NCI-H460 (cell line): ENCODE data around the gene ATXN7L1. TPM values are rescaled to one million over a fixed set of nuclear protein-coding genes. Genes with fewer than 3 reads are reported as not detected.

Experiments used
- DNase-seq: peaks from one replicate; pipeline ENCODE4 v3.0.0-alpha.2; 2016; ENCODE audit warnings: low read depth; ENCODE audit errors: extremely low read depth
- total RNA-seq: library from RNA; depleted of rRNA; stranded (reverse); fragments of >200 nt; shearing (Covaris generic); gene quantifications from 2 replicates; pipeline ENCODE4 v1.2.3, GENCODE V29; 2014

Gene ATXN7L1
- total RNA-seq, 1 experiment from 2014 or later, result 4.9 TPM

GRCh38 chr7:105689067-105689819 lies 187.2 kb downstream of the ATXN7L1 start:
- no peak for DNase-seq

DNA sequence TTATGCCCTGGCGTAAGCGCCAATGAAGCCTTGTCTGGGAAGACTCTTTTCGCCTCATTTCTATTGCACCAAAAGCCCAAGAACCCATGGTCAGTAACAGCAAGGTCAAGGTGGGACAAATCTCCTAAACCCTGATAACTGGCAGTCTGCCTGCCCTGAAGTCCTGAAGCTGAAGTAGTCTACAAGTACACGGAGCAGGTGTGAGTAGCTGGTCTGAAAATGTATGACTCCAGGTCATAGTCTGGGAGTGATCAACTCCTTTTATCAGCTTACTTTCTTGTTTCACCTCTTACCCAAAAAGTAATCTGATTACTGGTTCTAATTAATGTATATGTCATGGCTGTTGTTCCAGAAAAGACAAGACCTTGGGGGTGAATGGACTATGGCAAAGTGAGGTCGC lies 187.8 kb downstream of the ATXN7L1 start:
- no peak for DNase-seq

DNA sequence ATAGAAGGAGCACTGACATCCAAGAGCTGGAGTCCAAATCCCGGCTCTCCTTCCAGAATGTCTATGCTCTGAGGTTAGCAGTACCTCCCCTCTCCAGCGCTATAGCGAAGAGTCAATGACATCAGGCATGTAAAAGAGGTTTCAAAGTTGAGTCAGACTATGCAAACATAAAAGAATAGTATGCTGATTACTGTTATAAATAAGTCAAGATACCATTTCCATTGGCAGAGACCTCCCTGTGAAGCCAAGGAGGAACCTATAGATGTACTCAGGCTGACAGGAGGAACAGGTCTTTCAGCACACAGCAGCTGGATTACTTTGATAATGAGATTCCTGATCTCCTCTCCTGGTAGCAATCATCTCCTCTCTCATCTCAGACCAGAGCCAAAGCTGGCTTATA lies 191.2 kb downstream of the ATXN7L1 start:
- no peak for DNase-seq

- no peak for DNase-seq
These were observed 193.9 kb downstream of the ATXN7L1 start for GRCh38 chr7:105682341-105683060.

- no peak for DNase-seq
These were observed 195.8 kb downstream of the ATXN7L1 start for GRCh38 chr7:105680505-105681187.

GRCh38 chr7:105678811-105679495 lies 197.4 kb downstream of the ATXN7L1 start:
- DNase-seq, result no peak

GRCh38 chr7:105677817-105678573 lies 198.4 kb downstream of the ATXN7L1 start:
- no peak for DNase-seq

GRCh38 chr7:105677410-105677730 lies 199.0 kb downstream of the ATXN7L1 start:
- no peak for DNase-seq

- no peak for DNase-seq
These were observed 200.4 kb downstream of the ATXN7L1 start for GRCh38 chr7:105675934-105676371.

DNA sequence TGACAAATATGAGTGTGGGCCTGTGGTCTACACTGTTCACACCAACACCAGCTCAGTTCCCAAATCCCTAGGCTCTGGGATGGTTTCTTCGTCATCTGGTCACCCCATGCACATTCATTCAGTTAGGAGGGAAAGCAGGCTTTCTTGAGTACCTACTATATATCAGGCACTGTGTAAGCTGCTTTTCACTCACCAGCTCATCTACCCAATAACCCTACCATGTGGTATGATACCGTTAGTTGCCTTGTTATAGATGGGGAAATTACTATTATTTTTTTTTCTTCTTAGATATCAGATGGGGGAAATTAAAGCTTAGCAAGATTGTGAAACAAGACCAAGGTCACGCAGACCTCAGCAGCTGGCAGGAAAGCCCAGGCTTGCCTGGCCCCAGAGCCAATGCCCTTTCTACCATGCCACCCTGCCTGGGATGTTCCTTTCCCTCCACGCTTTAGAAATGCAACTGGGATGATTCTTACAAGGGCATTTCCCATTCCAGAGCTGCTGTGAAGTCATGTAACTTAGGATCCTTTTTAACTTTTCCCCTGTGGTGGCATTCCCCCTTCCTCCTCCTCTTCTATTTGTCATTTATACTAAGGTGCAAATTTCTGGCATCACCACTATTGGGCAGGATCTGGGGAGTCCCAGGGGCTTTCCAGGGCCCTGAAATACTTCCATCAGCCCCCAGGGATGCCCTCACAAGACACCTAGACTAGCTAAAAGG lies 202.0 kb downstream of the ATXN7L1 start:
- no peak for DNase-seq

DNA sequence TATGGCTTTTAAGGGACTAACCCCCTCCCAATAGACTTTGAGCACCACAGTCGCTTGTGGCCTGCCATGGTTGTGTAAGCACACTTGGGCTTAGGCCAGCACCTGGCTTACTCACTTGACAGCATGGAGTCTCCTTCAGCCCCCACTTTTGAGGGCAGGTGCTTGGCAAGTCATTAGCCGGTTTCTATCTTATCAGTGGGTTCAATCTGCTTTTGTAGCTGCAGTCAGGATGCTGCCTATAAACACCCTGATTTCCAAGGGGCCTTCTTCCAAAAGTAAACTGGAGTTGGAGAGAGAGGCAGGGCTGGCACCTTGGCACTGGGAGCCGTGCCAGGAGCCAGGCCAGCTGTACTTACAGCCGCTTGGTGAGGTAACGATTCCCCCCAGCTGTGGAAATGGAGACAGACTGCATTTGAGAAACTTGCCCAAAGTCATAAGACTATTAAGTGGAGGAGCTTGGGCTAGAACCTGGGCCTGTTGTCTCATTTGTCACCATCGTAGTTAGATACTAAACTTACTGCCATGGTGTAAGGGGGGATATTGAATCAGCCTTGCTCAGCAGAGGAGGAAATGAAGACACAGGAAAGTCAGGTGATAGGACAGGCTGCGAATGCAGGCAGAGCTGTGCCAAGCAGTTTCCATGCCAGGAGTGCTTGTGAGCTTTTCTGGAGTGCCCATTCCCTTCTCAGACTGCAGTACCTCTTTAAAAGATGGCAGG lies 202.9 kb downstream of the ATXN7L1 start:
- DNase-seq, result no peak

DNA sequence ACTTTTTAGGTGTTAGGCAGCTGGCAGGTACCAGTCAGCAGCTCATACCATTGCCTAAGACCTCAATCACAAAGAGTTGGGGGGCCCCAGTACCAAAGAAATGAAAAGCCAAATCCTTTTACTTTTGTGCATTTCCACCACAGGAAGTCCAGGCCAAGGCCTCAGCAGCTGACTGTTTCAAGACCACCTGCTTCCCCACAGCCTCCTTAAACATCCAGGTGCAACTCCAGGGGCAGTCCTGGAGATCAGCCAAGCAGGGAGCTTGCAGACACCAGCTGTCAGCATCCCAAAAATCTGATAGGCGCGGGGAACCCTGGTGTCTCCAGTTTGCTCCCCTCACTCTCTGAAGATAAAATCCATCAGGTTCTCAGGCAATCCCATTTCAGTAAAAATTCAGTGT lies 203.6 kb downstream of the ATXN7L1 start:
- DNase-seq, result no peak

DNA sequence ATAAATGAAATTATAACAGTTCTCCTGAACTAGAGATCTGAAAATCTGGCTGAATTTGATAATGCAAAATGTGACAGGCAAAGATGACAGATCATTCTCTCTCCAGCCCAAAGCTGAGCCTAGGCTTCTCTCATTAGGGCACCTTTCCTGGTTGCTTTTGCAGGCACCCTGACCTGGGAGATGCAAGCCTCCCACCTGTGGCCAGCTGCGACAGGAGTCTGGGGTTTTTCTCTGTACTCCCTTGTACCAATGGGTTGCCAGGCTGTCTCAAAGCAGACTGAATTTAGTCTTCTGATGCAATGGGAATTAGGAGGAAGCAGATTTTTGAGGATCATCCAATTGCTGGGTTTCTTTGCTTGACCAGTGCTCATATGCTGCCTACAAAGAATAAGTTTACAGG lies 210.1 kb downstream of the ATXN7L1 start:
- DNase-seq, result no peak

DNA sequence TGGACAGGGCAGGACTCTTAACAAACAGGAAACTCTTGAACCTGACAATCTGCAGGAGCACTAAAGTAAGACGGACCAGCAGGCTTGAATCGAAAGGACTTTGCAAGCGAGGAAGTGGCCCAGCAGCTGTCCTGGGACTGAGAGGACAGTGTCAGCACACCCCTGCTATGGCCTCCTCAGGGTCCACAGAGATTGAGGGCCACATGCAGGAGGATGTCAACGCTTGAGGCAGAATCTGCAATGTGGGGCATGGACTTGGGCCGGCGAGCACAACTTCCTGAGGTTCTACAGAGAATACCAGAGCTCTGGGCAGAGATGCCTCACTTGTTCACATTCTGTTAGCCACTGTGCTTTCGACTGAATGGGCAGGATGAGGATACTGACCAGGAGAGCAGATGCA lies 210.7 kb downstream of the ATXN7L1 start:
- DNase-seq, result no peak

- no peak for DNase-seq
These were observed 211.4 kb downstream of the ATXN7L1 start for GRCh38 chr7:105664816-105665525.

DNA sequence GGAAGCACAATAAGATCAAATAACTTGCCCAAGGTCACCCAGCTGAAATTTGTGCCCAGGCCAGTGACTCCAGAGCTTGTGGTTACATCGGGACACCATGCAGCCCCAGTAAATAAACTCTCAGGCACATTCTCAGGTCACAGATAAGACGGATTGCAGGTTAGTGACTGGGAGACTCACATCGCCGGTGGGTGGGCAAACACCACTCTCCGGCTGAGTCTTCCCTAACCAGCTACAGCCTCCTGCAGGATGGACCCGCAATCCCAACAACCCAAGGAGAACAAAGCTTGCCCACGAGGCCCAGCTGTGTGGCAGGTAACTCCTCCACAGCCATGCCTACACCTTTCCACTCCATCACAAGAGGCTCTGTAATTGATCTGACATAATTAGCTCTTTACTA lies 213.4 kb downstream of the ATXN7L1 start:
- no peak for DNase-seq

DNA sequence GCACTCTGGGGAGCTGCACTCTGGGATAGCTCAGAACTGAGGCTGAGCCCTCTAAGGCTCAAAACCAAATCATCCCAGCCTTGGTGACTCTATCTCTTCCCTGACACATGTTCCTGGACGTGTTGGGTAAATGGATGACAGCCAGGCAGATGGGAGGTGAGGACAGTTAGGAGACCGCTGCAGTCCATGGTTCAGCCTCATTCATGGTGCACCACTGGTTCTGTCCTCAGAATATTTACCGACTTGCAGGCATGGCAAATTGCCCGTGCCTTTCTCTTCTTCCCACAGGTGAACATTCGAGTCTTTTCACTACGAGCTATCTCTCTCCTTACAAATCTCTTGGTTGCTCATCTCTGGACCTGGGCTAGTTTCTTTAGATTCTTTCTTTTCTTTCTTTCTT lies 214.8 kb downstream of the ATXN7L1 start:
- no peak for DNase-seq

DNA sequence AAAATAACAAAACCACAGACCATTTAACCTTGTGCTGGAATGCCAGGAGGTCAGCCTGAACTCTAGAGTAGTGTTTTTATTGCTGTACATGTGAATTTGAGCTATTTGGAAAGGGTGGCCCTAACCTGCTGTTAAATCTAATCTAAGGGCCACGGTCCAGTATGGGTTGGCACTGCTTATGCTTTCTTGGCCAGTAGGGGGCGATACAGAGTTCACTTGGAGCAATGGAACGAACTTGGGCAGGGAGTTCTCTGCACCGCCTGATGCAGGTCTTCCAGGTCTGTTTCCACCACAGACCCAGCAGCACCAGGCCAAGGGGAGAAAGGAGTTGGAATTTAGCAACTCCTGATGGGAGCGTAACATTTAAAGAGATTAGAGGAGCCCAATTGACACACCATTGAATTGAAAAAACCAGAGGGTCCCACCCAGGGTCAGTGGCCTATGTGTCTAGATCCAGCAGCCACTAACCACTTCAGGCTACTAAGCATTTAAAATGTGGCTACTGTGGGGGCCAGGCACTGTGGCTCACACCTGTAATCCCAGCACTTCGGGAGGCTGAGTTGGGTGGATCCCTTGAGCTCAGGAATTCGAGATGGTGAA lies 219.4 kb downstream of the ATXN7L1 start:
- peak; percentile 44 for DNase-seq
